ENCODE results near the gene CELF6.

CELF6 gene

GRCh38 chr15:72313881-72314280 lies 6.1 kb downstream of the CELF6 start:
- peaks cover 25% of the 10 kb centered on the region for H3K27me3 ChIP-seq (ENCODE audit: control insufficient read depth, low read length)
- no peaks in the 10 kb centered on the region for H3K79me2 ChIP-seq (ENCODE audit: control insufficient read depth, low read length)
- H3K9me3 ChIP-seq (ENCODE audit: control insufficient read depth, insufficient read depth, low read length), result no peaks in the 10 kb centered on the region
- no peaks in the 10 kb centered on the region for H3K4me1 ChIP-seq (ENCODE audit: control insufficient read depth, low read length)
- no peak overlapping the region for H3K27ac ChIP-seq (ENCODE audit: low read depth, low read length)
- no peaks in the 10 kb centered on the region for H3K36me3 ChIP-seq (ENCODE audit: control insufficient read depth, low read length)
- H3F3A ChIP-seq (ENCODE audit: control insufficient read depth, insufficient read depth), result no peaks in the 10 kb centered on the region
- no peaks in the 10 kb centered on the region for H4K20me1 ChIP-seq (ENCODE audit: control insufficient read depth, insufficient read depth, low read depth, low read length)
- H3K4me2 ChIP-seq (ENCODE audit: low read length), result no peak overlapping the region
- no peak overlapping the region for H3K4me3 ChIP-seq (ENCODE audit: low read length)
- no peaks in the 10 kb centered on the region for H3K9me2 ChIP-seq (replicated peaks; ENCODE audit: control insufficient read depth, low read length)
- TF ChIP-seq EZH2phosphoT487 (IDR thresholded peaks at IDR 0.05; ENCODE audit: borderline replicate concordance, low read length), result no peak
- no peak for TF ChIP-seq CTCF (IDR thresholded peaks at IDR 0.05; ENCODE audit: low read depth, low read length, poor library complexity, severe bottlenecking)

GRCh38 chr15:72313448-72313840 lies 6.5 kb downstream of the CELF6 start:
- H3K27me3 ChIP-seq (ENCODE audit: control insufficient read depth, low read length), result peaks cover 23% of the 10 kb centered on the region
- TF ChIP-seq CTCF (IDR thresholded peaks at IDR 0.05; ENCODE audit: low read depth, low read length, poor library complexity, severe bottlenecking), result no peak
- H3K9me2 ChIP-seq (replicated peaks; ENCODE audit: control insufficient read depth, low read length), result no peaks in the 10 kb centered on the region
- H3K79me2 ChIP-seq (ENCODE audit: control insufficient read depth, low read length), result no peaks in the 10 kb centered on the region
- H3K27ac ChIP-seq (ENCODE audit: low read depth, low read length), result no peak overlapping the region
- H4K20me1 ChIP-seq (ENCODE audit: control insufficient read depth, insufficient read depth, low read depth, low read length), result no peaks in the 10 kb centered on the region
- no peak overlapping the region for H3K4me2 ChIP-seq (ENCODE audit: low read length)
- no peak overlapping the region for H3K4me3 ChIP-seq (ENCODE audit: low read length)
- no peaks in the 10 kb centered on the region for H3F3A ChIP-seq (ENCODE audit: control insufficient read depth, insufficient read depth)
- no peaks in the 10 kb centered on the region for H3K4me1 ChIP-seq (ENCODE audit: control insufficient read depth, low read length)
- H3K9me3 ChIP-seq (ENCODE audit: control insufficient read depth, insufficient read depth, low read length), result no peaks in the 10 kb centered on the region
- H3K36me3 ChIP-seq (ENCODE audit: control insufficient read depth, low read length), result no peaks in the 10 kb centered on the region

- H3K4me2 ChIP-seq (ENCODE audit: low read length), result no peak overlapping the region
- no peaks in the 10 kb centered on the region for H3K4me1 ChIP-seq (ENCODE audit: control insufficient read depth, low read length)
- no peaks in the 10 kb centered on the region for H3K9me2 ChIP-seq (replicated peaks; ENCODE audit: control insufficient read depth, low read length)
- H3K9me3 ChIP-seq (ENCODE audit: control insufficient read depth, insufficient read depth, low read length), result no peaks in the 10 kb centered on the region
- H4K20me1 ChIP-seq (ENCODE audit: control insufficient read depth, insufficient read depth, low read depth, low read length), result no peaks in the 10 kb centered on the region
- peak; percentile 74 for TF ChIP-seq CTCF (IDR thresholded peaks at IDR 0.05; ENCODE audit: low read depth, low read length, poor library complexity, severe bottlenecking)
- TF ChIP-seq EZH2phosphoT487 (IDR thresholded peaks at IDR 0.05; ENCODE audit: borderline replicate concordance, low read length), result no peak
- no peak overlapping the region for H3K4me3 ChIP-seq (ENCODE audit: low read length)
- peaks cover 20% of the 10 kb centered on the region for H3K27me3 ChIP-seq (ENCODE audit: control insufficient read depth, low read length)
- no peaks in the 10 kb centered on the region for H3F3A ChIP-seq (ENCODE audit: control insufficient read depth, insufficient read depth)
- no peaks in the 10 kb centered on the region for H3K36me3 ChIP-seq (ENCODE audit: control insufficient read depth, low read length)
- H3K27ac ChIP-seq (ENCODE audit: low read depth, low read length), result no peak overlapping the region
- no peaks in the 10 kb centered on the region for H3K79me2 ChIP-seq (ENCODE audit: control insufficient read depth, low read length)
These were observed 7.1 kb downstream of the CELF6 start for GRCh38 chr15:72312605-72313447.
